ENCODE results near the gene FCRL4. TPM values are rescaled to one million over a fixed set of nuclear protein-coding genes. Genes with fewer than 3 reads are reported as not detected.

The FCRL4 gene
- total and polyA plus RNA-seq, 4 donors, result 0.05 to 0.57 TPM; not detected in 2

GRCh38 chr1:157622471-157622870 is 24.6 kb upstream of the FCRL4 start:
- Histone ChIP-seq H3K36me3 (ENCODE audit: control insufficient read depth in 4 of 4, insufficient read depth in 4 of 4, low read length in 4 of 4) (no peaks in the 10 kb centered on the region), H3K27me3 (ENCODE audit: control insufficient read depth in 3 of 3, insufficient read depth in 3 of 3, low read length in 2 of 3) (no peaks in the 10 kb centered on the region), H3K27ac (ENCODE audit: low read depth in 1 of 2, low read length in 1 of 2) (no peak overlapping the region), H3K9me3 (ENCODE audit: control insufficient read depth in 4 of 4, insufficient read depth in 3 of 4, low read length in 3 of 4) (peaks cover 0 to 6% (median 0%) of the 10 kb centered on the region in 4 donors), H3K4me3 (no peak overlapping the region), H3K4me1 (ENCODE audit: control insufficient read depth in 5 of 5, insufficient read depth in 5 of 5, low read length in 5 of 5) (no peaks in the 10 kb centered on the region), H3K9ac (ENCODE audit: insufficient read depth in 1 of 2, low read length in 2 of 2) (no peak overlapping the region)
- no peak for TF ChIP-seq CTCF (IDR thresholded peaks at IDR 0.05; ENCODE audit: control extremely low read depth, extremely low read depth)
- WGBS, 2 donors, result 87 to 93% methylated on average over 5 of the region's 5 CpGs
- DNase-seq (no peak), ATAC-seq (ENCODE audit: insufficient read depth, low FRiP score) (no peak)

- Histone ChIP-seq H3K4me1 (ENCODE audit: control insufficient read depth in 5 of 5, insufficient read depth in 5 of 5, low read length in 5 of 5) (no peaks in the 10 kb centered on the region), H3K27ac (ENCODE audit: low read depth in 1 of 2, low read length in 1 of 2) (no peak overlapping the region), H3K9ac (ENCODE audit: insufficient read depth in 1 of 2, low read length in 2 of 2) (no peak overlapping the region), H3K36me3 (ENCODE audit: control insufficient read depth in 4 of 4, insufficient read depth in 4 of 4, low read length in 4 of 4) (no peaks in the 10 kb centered on the region), H3K27me3 (ENCODE audit: control insufficient read depth in 3 of 3, insufficient read depth in 3 of 3, low read length in 2 of 3) (peaks cover 0 to 5% (median 0%) of the 10 kb centered on the region in 3 donors), H3K9me3 (ENCODE audit: control insufficient read depth in 4 of 4, insufficient read depth in 3 of 4, low read length in 3 of 4) (no peaks in the 10 kb centered on the region), H3K4me3 (no peak overlapping the region)
- WGBS, 2 donors, result 82 to 91% methylated on average over 3 of the region's 3 CpGs
- ATAC-seq (ENCODE audit: insufficient read depth, low FRiP score), result no peak
- TF ChIP-seq CTCF (IDR thresholded peaks at IDR 0.05; ENCODE audit: control extremely low read depth, extremely low read depth), result no peak
- DNase-seq, result no peak
Observed at GRCh38 chr1:157618190-157618589, 20.3 kb upstream of the FCRL4 start.

- no peaks in the 10 kb centered on the region for H3K4me1 ChIP-seq (ENCODE audit: control insufficient read depth in 5 of 5, insufficient read depth in 5 of 5, low read length in 5 of 5)
- 23% methylated on average over 1 of the region's 1 CpG for WGBS, 2 donors
- H3K4me3 ChIP-seq, result no peak overlapping the region
- DNase-seq (no peak), ATAC-seq (ENCODE audit: insufficient read depth, low FRiP score) (no peak)
- peaks cover 0 to 2% (median 0%) of the 10 kb centered on the region in 4 donors for H3K9me3 ChIP-seq (ENCODE audit: control insufficient read depth in 4 of 4, insufficient read depth in 3 of 4, low read length in 3 of 4)
- H3K9ac ChIP-seq (ENCODE audit: insufficient read depth in 1 of 2, low read length in 2 of 2), result no peak overlapping the region
- no peaks in the 10 kb centered on the region for H3K36me3 ChIP-seq (ENCODE audit: control insufficient read depth in 4 of 4, insufficient read depth in 4 of 4, low read length in 4 of 4)
- H3K27me3 ChIP-seq (ENCODE audit: control insufficient read depth in 3 of 3, insufficient read depth in 3 of 3, low read length in 2 of 3), result no peaks in the 10 kb centered on the region
- H3K27ac ChIP-seq (ENCODE audit: low read depth in 1 of 2, low read length in 1 of 2), result no peak overlapping the region
- TF ChIP-seq CTCF (IDR thresholded peaks at IDR 0.05; ENCODE audit: control extremely low read depth, extremely low read depth), result no peak
Observed at GRCh38 chr1:157600236-157600635, 2.4 kb upstream of the FCRL4 start.

- no peak for ATAC-seq (ENCODE audit: insufficient read depth, low FRiP score)
- Histone ChIP-seq H3K9me3 (ENCODE audit: control insufficient read depth in 4 of 4, insufficient read depth in 3 of 4, low read length in 3 of 4) (peaks cover 0 to 2% (median 0%) of the 10 kb centered on the region in 4 donors), H3K36me3 (ENCODE audit: control insufficient read depth in 4 of 4, insufficient read depth in 4 of 4, low read length in 4 of 4) (no peaks in the 10 kb centered on the region), H3K4me3 (no peak overlapping the region), H3K27ac (ENCODE audit: low read depth in 1 of 2, low read length in 1 of 2) (no peak overlapping the region), H3K4me1 (ENCODE audit: control insufficient read depth in 5 of 5, insufficient read depth in 5 of 5, low read length in 5 of 5) (no peaks in the 10 kb centered on the region), H3K27me3 (ENCODE audit: control insufficient read depth in 3 of 3, insufficient read depth in 3 of 3, low read length in 2 of 3) (no peaks in the 10 kb centered on the region), H3K9ac (ENCODE audit: insufficient read depth in 1 of 2, low read length in 2 of 2) (no peak overlapping the region)
- TF ChIP-seq CTCF (IDR thresholded peaks at IDR 0.05; ENCODE audit: control extremely low read depth, extremely low read depth), result no peak
- no peak for DNase-seq
- WGBS, 2 donors, result 81 to 91% methylated on average over 6 of the region's 6 CpGs
Observed at GRCh38 chr1:157596384-157596783, 1.5 kb downstream of the FCRL4 start.
